ENCODE measurements around the gene NXPE1.
A peak's percentile ranks its signal among the peaks of the same experiment; 100 is the strongest.
"Not testable (repeated sequence)": the region's sequence is repeated elsewhere in the genome, so short reads cannot be mapped to it uniquely, and the experiment has no call there.

Gene NXPE1

GRCh38 chr11:114559425-114560310 lies at the start of gene NXPE1:
TSS of gene NXPE1 (minus strand) at chr11:114559881. CDS start at chr11:114551201, 8,680 bp downstream.
- DNase-seq (ENCODE audit: low spot score), result no peak

GRCh38 chr11:114609429-114609828 lies 49.7 kb upstream of the NXPE1 start:
- DNase-seq (ENCODE audit: low spot score), result no peak

- DNase-seq (ENCODE audit: low spot score), result not testable (repeated sequence)
These were observed 48.9 kb upstream of the NXPE1 start for GRCh38 chr11:114608605-114609004.

- no peak for DNase-seq (ENCODE audit: low spot score)
These were observed 48.2 kb upstream of the NXPE1 start for GRCh38 chr11:114607753-114608459.

- DNase-seq (ENCODE audit: low spot score), result not testable (repeated sequence)
These were observed 47.1 kb upstream of the NXPE1 start for GRCh38 chr11:114606802-114607075.

GRCh38 chr11:114606003-114606801 lies 46.5 kb upstream of the NXPE1 start:
- DNase-seq (ENCODE audit: low spot score), result no peak

- DNase-seq (ENCODE audit: low spot score), result no peak
These were observed 45.7 kb upstream of the NXPE1 start for GRCh38 chr11:114605370-114605769.

GRCh38 chr11:114604886-114605285 lies 45.2 kb upstream of the NXPE1 start:
- no peak for DNase-seq (ENCODE audit: low spot score)

- DNase-seq (ENCODE audit: low spot score), result no peak
These were observed 44.6 kb upstream of the NXPE1 start for GRCh38 chr11:114604179-114604813.

GRCh38 chr11:114603151-114603550 lies 43.5 kb upstream of the NXPE1 start:
- DNase-seq (ENCODE audit: low spot score), result not testable (repeated sequence)

GRCh38 chr11:114598461-114598860 lies 38.8 kb upstream of the NXPE1 start:
- no peak for DNase-seq (ENCODE audit: low spot score)

- no peak for DNase-seq (ENCODE audit: low spot score)
These were observed 36.7 kb upstream of the NXPE1 start for GRCh38 chr11:114596175-114596919.

- no peak for DNase-seq (ENCODE audit: low spot score)
These were observed 35.9 kb upstream of the NXPE1 start, which contains the start of gene NXPE4 for GRCh38 chr11:114595571-114595970. TSS of gene NXPE4 (minus strand) at chr11:114595786. CDS start at chr11:114594759, 1,027 bp downstream.

GRCh38 chr11:114594703-114595102 lies 35.0 kb upstream of the NXPE1 start:
- no peak for DNase-seq (ENCODE audit: low spot score)

- DNase-seq (ENCODE audit: low spot score), result no peak
These were observed 27.8 kb upstream of the NXPE1 start for GRCh38 chr11:114587398-114587953.

- DNase-seq (ENCODE audit: low spot score), result no peak
These were observed 27.1 kb upstream of the NXPE1 start for GRCh38 chr11:114586797-114587196.

- DNase-seq (ENCODE audit: low spot score), result no peak
These were observed 12.0 kb upstream of the NXPE1 start for GRCh38 chr11:114571712-114572111.

- no peak for DNase-seq (ENCODE audit: low spot score)
These were observed 10.1 kb upstream of the NXPE1 start for GRCh38 chr11:114569801-114570200.

GRCh38 chr11:114566276-114566675 lies 6.6 kb upstream of the NXPE1 start:
- no peak for DNase-seq (ENCODE audit: low spot score)

- DNase-seq (ENCODE audit: low spot score), result peak; percentile 9
These were observed 5.2 kb upstream of the NXPE1 start for GRCh38 chr11:114564831-114565230.

GRCh38 chr11:114563077-114563476 lies 3.4 kb upstream of the NXPE1 start:
- peak; percentile 5 for DNase-seq (ENCODE audit: low spot score)

Measured in GM03348 (cell line).